Left forelimb (tissue), 1 donor: ENCODE results near the gene ESYT2.
"Not testable (repeated sequence)": the region's sequence is repeated elsewhere in the genome, so short reads cannot be mapped to it uniquely, and the experiment has no call there.

Source experiments
- DNase-seq: peaks from one replicate; pipeline ENCODE4 v3.0.0-alpha.2; 2018; ENCODE audit warnings: low spot score

The ESYT2 gene

DNA sequence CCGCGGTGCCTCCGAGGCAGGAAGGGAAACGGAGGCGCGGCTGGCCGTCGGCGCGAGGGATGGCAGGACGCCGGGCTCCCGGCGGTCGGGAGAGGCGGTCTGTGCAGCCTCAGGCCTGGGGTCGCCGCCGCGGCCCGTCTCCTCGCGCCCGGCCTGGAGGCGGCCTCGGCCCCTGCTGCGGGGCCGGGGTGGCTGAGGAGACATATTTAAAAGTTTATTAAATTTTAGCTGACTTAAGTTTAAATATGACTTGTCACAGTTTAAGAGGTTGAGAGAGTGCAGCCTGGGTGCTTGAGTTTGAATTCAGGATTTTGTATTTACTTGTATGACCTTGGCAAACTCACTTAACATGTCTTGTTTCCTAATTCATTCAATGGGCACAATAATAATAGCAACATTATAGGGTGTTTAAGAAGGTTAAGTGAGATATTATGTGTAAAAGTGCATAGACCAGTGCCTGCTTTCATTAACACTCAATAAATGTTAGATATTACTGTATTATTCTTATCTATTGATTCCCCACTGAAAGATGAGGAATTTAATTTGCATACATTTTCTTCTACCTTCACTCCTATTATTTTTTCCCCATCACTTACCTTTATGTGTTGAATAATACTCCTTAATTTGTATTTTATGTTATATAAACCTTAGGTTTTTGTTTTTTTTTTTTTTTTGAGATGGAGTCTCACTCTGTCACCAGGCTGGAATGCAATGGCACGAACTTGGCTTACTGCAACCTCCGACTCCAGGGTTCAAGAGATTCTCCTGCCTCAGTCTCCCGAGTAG lies 27.8 kb upstream of the ESYT2 start:
- DNase-seq = no peak

DNA sequence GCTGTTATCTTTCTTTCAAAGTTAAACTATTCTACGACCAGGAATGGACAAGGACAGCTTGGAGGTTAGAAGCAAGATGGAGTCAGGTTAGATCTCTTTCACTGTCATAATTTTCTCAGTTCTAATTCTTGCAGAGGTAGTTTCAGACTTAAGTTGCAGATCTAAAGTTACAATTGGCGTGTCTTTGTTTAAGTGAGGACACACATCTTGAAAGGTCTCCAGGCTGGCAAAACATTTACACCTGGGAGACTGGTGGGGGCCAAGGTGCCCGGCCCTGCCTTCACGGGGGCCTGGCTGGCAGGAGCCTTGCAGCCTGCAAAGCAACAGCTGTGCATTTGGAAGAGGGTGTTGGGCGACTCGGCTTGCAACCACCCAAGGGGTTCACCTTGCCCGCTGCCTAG lies 25.4 kb upstream of the ESYT2 start:
- no peak for DNase-seq

DNA sequence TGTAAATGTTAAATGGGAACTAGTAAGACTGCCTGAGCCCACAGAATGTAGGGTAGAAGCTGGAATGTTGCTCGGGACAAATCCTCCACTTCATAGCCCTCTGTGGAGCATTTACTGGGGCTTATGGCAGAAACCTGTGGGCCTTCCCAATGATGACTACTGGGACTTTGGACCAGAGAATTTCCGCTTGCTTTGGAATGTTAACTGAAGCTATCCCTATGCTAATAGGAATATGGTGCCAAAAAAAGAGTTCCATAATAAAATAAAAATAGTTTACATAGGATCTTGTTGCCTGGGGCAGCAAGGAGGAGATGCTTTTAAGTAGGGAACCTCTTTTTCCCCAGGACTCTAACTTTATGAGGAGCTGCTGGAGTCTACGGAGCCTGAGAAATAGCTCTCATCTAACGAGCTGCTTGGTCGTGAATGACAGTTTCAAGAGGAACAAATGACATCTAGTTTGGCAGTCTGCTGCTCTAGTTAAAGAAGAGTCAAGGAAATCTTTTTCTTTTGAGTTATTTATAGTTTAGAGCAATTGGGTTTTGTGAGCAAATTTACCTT lies 21.3 kb upstream of the ESYT2 start:
- DNase-seq = no peak

DNA sequence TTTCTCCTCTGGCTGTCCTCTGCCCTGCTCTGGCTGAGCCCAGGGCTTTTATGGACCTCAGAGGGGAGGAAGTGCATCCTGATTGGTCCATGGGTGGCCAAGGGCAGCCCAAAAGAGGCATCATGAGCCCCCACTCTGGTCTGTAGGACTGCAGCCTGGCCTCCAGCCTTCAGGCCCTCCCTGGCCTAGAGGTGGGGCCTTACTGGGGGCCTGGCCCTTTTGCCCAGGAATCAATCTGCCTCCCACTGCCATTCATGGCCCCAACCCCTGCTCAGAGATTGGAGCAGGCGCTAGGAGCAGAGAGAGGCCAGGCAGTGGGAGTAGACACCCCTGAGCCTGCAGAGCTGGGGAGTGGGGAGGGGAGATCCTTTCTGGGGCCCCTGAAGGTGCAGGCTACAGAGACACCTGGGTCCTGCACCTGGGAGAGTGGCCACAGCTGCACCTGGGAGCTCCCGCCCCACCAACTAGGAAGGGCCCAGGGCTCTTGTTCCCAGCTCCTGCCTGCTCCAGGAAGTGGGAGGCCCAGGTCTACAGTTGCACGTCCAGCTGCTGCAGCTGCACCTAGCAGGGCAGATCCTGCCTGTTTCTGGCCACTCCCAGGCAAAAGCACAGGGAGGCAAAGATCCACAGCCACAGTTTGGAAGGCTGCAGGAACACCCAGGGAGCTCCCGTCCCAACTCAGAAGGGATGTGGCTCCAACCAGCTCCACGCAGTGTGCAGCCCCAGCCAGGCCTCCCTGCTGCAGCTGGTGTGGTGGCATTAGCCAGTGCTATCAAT lies 20.6 kb upstream of the ESYT2 start:
- peak; percentile 76 for DNase-seq

DNA sequence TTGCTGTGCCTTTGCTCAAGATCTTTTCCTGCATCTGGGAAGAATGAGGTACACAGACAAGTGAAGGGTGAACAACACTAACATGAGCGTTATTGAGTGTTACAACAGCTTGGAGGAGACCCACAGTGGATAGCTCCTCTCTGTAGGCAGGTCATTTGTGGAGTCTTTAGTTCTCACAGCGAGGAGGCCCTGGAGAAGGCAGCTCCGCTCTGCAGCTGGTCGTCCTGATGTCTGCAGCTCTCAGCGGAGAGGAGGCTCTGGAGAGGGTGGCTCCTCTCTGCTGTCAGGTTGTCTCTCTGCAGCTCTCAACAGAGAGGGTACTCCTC lies 20.1 kb upstream of the ESYT2 start:
- no peak for DNase-seq

DNA sequence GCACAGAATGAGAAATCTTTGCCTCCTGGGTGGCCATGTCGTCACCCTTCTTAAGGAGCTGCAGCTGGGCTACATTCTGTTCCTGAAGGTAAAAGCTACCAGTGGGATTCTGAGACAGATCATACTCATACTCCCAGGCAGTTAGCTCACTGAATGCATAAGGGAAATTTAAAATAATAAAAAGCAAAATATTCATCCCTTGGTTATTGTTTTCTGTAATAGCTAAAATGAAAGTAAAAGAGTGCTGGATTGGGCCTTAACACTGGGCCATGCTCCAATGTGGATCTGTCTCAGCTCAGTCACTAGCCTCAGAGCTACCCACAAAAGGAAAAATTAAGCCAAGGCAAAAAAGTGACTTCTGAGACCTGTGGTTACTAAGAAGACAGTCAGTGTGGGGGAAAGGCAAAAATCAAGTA lies 18.1 kb upstream of the ESYT2 start:
- no peak for DNase-seq

DNA sequence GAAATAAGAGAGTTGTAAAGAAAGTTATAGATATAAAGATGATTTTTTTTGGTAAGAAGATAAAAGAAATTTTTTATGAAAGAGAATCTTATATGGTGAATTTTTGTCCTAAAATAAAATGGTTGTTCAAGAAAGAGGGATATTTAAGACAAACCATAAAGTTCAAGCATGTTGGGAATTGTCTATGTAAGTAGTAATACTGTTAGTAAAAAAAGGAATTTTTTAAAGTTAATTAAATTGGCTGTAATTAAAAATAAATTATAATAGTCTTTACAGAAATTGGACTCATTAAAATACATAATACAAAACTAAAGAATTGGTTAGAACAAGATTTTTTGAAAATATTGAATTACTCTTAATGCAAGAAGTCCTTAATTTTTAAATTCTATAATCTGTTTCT lies 17.0 kb upstream of the ESYT2 start:
- no peak for DNase-seq

DNA sequence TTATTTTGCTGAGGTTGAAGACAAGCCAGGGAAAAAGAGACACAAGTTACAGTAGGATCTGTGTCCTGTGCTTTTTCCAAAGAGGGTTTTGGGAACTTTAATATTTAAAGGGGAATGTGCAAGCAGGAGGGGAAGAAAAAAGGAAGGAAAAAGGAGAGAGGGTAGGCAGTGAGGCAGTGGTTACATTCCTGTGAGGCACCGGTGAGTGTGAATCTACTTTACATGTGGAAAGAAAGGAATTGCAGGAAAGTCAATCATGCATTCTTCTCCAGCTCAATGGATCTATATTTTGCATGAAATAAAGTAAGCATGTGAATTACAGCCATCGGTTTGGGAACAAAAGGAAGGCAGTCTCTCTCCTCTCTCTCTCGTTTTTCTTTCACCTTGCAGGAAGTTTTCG lies 14.5 kb upstream of the ESYT2 start:
- no peak for DNase-seq

DNA sequence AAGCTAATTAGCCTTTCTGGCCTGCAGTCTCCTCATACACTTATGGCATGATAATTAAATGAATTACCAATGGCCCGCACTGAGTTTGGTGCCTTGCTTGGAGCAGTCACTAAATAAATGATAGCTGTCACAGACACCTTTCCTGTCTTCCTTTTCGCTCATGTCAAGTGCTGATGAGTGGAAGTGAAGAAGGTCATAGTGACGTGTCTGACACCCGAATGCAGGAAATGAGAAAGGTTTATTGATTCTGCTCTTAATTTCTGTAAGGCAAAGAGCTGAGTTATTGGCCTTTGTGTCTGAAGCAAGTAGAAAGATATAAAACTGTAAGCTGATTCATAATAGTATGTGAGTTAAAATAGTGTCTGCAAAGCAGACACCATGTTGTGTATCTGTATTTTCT lies 13.2 kb upstream of the ESYT2 start:
- no peak for DNase-seq

DNA sequence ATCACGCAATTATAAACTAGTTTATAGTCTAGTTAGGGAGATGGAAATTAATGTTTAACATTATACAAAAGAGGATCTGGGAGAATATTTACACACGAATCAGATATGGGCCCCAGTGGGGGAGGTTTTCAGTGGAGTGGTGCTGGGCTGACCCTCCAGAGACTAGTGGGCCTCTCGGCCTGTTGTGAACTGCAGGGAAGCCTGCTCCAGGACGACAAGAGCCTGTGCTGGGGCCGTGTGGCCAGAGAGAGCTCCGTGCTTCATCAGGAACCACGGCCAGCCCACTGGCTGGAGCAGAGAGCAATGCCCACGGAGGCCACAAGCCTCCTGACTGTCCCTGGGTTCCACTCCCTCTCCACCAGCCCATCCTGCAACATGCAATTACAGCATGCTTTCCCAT lies 11.3 kb upstream of the ESYT2 start:
- DNase-seq = no peak

DNA sequence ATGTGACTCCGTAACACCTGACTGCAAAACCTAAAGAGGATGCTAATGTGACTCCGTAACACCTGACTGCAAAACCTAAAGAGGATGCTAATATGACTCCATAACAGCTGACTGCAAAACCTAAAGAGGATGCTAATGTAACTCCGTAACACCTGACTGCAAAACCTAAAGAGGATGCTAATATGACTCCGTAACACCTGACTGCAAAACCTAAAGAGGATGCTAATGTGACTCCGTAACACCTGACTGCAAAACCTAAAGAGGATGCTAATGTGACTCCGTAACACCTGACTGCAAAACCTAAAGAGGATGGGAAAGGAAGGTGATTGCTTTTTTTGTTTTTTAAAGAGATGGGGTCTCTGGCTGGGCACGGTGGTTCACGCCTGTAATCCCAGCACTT lies 9.9 kb upstream of the ESYT2 start:
- not testable (repeated sequence) for DNase-seq

DNA sequence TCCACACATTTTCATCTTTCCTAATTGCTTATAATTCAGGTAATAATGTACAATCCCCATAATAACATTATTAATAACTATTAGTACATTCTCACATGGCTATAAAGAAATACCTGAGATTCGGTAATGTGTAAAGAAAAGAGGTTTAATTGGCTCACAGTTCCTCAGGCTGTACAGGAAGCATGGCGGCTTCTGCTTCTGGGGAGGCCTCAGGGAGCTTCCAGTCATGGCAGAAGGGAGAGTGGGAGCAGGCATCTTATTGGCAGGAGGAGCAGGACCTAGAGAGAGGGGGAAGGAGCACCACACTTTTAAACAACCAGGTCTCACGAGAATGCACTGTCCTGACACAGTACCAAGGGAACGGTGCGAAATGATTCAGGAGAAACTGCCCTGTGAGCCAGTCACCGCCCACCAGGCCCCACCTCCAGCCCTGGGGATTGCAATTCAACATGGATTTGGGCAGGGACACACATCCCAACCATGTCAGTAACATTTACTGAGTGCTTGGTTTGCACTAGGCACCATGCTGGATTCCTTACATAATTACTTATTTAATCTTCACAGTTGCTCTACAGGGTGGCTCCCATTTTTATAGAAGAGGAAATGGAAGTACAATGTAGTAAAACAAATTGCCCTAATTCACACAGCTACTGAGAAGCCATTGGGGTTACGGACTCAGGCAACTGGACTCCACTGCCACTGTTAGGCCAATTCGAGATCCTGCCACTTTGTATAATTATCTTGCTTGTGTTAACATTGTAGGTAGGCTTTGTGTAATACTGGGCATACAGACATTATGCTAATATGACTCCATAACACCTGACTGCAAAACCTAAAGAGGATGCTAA lies 8.7 kb upstream of the ESYT2 start:
- no peak for DNase-seq

DNA sequence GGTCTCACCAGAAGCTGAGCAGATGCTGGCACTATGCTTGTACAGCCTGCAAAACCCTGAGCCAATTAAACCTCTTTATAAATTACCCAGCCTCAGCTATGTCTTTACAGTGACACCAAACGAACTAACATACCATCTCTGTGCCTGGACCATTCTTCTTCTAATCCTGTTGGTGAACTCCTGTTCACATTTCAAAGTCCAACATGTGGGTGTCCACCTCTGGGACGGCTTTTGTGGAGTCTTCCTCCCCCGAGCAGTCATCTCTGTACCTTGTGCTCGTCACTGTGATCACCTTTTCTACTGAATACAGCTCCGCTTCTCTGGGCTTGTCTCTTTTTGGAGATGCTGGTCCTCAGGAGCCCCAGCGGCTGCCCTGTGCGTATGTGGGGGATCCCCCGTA lies 7.4 kb upstream of the ESYT2 start:
- no peak for DNase-seq

DNA sequence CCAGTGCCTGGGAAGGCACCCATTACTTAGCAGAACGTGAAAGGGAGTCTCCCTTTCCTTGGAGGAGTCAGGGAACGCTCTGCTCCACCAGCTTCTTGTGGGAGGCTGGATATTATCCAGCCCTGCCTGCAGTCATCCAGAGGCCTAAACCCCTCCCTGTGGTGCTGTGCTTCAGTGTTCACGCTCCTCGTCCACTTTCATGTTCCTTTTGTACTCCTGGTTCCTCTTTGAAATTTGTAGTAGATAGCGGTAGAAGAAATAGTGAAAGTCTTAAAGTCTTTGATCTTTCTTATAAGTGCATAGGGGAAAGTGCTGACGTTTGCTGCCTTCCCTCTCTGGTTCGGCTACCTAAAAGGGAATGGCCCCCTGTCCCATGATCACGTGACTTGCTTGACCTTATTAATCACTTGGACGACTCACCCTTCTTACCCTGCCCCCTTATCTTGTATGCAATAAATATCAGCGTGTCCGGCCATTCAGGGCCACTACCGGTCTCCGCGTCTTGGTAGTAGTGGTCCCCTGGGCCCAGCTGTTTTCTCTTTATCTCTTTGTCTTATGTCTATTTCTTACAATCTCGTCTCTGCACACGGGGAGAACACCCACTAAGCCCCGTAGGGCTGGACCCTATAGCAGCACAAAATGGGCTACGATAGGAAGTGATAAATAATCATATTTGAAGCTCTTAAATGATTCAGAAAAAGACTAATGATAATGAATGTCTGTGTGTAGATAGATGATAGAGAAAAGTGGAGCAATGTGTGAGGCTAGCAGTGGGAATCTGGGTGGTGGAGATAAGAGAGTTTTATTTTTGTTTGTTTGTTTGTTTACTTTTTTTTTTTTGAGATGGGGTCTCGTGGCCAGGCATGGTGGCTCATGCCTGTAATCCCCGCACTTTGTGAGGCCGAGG lies 5.8 kb upstream of the ESYT2 start:
- DNase-seq = no peak

DNA sequence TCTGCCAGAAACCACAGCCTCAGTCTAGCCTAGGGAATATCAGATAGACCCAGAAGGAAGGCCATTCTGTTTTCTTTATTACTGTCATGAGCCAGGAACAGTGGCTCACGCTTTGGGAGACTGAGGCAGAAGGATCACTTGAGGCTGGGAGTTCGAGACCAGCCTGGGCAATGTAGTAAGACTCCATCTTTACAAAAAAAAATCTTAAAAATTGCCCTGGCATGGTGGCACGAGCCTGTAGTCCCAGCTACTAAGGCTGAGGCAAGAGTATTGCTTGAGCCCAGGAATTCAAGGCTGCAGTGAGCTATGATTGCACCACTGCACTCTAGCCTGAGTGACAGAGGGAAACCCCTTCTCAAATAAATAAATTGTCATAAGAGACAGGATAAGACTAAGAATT lies 3.7 kb upstream of the ESYT2 start:
- DNase-seq = no peak

DNA sequence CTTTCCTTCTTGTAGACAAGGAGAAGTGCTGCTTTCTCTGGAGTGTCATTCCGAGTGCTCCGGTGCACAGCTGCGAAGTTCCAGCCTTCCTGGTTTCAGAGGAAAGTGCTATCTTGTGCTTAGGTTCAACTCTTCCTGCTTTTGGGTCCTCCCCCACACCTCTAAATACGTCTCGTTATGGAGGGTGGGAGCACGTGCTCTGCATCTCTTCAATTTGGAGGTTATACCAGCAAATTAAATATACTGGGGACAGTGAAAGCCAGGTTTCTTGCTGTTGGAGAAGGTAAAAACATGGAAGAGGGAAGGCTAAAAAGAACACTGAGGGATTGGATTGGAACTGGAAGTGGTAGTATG lies 2.4 kb upstream of the ESYT2 start:
- DNase-seq = no peak

DNA sequence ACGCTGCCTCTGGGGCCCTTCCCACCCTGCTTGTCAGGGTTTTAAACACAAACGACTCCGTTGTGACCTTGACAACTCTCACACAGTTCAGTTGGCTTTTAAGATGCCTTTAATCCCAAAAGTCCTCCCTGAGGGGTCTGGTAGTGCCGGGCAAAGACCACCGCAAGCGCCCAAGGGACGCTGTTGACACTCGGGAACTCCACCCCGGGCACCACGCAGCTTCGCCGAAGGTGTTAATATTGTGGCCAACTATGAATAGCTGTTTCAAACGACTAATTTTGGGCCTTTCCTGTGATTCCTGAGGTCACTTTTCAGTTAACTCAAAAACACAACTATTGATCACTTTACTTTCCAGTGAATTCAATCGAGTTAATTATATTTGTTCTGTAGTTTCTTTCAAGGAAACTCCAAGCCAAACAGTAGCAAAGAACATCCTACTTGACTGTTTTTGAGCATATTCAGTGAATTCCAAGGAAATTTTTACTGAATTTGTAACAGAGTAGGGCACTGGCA lies 958 bp upstream of the ESYT2 start:
- no peak for DNase-seq

DNA sequence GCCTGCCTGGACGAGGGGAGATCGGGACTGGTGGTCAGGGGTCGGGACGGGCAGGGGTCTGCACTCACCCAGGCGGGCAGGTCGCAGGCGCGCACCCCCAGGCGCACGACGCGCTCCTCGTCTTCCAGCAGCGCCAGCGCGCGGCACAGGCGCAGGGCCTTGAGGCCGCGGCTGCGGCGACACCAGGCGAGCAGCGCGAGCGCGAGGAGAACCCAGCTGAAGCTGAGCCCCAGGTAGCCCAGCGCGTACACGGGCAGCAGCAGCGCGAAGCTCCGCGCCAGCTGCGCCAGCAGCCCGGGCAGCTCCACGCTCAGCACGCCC lies 328 bp downstream of the ESYT2 start:
- DNase-seq = no peak

DNA sequence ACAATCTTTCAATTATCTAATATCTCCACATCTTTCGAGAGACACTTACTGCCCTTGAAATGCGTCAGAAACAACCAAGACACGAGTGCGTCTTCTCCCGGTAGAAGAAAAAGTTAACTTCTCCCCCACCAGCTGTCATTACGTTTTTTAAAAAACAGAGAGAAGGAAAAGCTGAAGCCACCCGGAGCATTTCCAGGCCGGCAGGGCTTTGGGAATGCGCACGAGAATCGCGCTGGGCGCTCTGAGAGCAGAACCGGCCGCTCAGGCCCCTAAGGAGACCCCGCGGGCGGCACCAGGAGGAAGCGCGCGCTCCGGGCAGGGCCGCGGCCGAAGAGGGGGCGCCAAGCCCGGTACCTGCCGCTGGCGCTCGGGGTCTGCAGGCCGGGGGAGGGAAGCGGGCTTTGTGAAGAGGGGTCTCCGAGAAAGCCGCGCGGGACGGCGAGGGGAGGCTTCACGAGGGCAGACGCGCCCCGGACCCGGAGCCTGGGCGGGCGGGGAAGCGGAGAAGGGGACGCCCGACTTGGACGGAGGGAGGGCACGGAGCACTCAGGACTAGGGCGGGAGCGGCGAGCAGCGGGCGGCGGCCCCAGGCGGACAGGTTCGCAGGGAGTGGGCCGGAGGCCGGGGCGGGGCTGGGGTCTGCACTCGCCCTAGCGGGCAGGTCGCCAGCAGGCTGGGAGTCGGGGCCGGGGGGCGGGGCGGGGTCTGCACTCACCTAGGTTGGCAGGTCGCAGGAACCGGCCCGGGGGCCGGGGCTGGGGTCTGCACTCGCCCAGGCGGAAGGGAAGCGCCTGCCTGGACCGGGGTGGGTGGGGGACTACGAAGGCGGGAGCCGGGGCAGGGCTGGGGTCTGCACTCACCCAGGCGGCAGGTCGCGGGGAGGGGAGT lies 932 bp downstream of the ESYT2 start:
- DNase-seq = peak; percentile 78

DNA sequence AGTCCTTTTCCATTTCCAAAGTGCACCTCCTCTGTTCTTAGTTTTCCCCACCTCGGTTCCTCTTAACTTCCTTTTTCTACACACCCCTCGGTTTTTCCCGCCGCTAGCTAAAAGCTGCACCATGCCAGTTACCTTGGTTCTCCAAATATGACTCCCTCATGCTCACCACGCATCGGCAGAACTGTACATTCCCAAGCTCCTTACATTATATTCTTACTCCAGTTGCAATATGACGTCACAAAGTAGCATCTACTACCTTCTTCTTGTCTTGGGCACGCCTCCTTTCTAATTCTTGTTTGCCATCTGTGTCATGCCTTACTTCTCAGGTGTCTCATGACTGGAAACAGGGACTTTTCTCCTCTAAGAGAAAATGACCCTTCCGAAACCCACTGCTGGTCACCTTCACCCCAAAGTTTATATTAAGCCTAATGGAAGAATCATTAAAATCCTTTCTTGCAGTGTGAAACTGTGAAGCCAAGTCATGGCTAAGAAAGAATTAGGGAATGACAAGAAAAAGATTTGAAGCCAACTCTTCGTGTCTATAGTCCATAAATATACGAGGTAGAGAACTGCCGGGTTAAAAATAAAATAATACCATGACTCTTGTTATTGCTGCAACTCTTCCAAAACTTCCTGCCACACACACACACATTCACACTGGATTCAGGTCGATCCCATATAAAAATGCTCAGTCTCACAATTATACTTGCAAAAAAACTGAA lies 1.7 kb downstream of the ESYT2 start:
- no peak for DNase-seq
